ENCODE measurements around the gene U2AF2.

The U2AF2 gene

GRCh38 chr19:55694656-55695491, 40.0 kb downstream of the U2AF2 start:
- no peak for TF ChIP-seq ZNF274 (IDR thresholded peaks at IDR 0.05; ENCODE audit: low read depth, low read length)
- no peak overlapping the region for H3K4me3 ChIP-seq (ENCODE audit: low read length)

DNA sequence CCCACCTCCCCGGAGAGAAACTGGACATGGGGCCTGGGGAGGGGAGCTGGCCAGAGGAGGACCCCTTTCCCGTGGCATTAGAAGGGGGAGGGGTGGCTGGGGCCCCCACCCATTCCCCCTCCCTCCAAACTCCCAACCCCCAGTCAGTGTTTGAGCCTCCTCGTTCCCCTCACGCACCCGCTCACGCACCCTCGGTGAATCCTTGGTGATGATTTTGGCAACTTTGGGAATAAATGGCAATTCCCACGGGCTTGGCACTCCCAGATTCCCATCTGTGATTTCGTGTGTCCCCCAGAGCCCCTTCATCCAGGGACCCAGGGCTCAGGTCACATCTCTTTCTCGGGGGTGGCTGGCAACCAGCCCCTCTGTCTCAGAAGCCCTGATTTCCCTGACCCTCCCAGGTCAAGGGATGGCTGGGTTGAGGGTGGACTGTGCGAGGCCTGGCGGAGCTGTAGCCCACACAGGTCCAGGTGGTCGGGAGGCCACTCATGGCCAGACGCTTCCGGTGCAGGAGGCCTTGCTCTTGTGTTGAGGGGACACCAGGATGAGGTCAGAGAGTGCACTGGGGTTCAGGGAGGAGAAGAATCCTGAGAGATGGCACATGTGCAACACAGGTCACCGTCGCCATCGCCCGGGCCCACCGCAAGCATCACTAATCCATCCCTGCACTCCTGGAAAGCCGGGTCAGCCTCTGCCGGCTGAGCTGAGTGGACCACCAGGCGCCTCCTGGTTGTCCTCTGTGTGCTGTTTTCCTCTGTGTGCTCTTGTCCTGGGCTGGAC, 40.9 kb downstream of the U2AF2 start:
- H3K4me3 ChIP-seq (ENCODE audit: low read length) = no peak overlapping the region
- TF ChIP-seq ZNF274 (IDR thresholded peaks at IDR 0.05; ENCODE audit: low read depth, low read length) = no peak

GRCh38 chr19:55696301-55697068, 41.6 kb downstream of the U2AF2 start:
- no peak overlapping the region for H3K4me3 ChIP-seq (ENCODE audit: low read length)
- TF ChIP-seq ZNF274 (IDR thresholded peaks at IDR 0.05; ENCODE audit: low read depth, low read length) = no peak

- no peak for TF ChIP-seq ZNF274 (IDR thresholded peaks at IDR 0.05; ENCODE audit: low read depth, low read length)
Measured at GRCh38 chr19:55697069-55697440, 42.2 kb downstream of the U2AF2 start.

DNA sequence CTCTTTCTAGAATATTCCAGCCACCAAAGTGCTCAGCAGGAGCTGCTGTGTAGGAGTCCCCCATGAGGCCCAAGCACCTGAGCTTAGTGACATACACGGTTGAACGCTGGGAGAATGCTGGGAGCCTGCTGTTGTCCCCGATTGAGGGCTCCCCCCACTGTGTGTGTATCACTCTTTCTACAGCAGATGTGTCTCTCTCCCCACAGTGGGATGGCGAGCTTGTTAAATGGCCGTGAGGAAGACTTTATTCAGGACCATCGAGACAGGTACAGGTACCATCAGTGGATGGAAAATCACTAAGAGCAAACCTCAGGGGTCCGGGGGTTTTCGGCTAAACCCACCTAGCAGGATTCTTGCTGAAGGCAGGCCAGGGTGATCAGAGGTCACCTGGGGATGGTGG, 42.9 kb downstream of the U2AF2 start:
- no peak overlapping the region for H3K4me3 ChIP-seq (ENCODE audit: low read length)
- no peak for TF ChIP-seq ZNF274 (IDR thresholded peaks at IDR 0.05; ENCODE audit: low read depth, low read length)

More at GRCh38 chr19:55697069-55697440, 42.2 kb downstream of the U2AF2 start:
- H3K4me3 ChIP-seq (ENCODE audit: low read length) = no peak overlapping the region

DNA sequence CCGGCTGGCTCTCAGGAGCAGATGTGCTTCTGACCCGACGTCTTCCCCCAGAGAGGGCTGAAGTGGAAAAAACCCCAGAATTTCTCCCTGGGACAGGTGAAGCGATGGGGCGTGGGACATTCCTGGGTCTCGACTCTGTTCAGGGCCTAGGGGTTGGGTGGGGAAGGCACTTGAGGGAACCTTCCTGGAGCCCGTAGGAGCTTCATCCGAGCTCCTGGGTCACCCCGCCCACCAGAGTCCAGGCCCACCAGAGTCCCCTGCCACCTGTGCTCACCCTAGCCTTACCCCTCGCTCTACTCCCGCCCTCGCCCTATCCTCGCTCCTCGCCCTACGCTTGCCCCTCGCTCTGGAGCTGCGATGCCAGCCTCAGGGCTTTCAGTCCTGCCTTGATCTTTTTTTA, 43.4 kb downstream of the U2AF2 start:
- H3K4me3 ChIP-seq (ENCODE audit: low read length) = no peak overlapping the region
- TF ChIP-seq ZNF274 (IDR thresholded peaks at IDR 0.05; ENCODE audit: low read depth, low read length) = no peak

DNA sequence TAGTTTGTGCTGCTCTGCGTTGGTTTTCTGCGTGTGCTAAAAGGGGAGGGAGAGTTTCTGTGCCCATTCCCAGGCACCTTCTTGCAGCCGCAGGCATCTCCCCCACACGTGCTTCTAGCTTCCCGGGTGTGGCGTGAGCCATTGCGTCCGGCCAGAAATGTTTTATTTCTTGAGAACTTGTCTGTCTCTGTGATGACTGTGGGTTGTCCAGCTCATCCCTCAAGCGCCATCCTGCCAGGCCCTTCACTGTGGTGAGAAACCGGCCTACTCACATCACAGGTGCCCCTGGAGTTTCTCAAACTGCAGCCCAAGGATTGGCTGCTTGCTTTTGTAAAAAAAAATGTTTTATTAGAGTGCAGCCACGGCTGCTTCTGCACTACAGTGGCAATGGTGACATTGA, 44.4 kb downstream of the U2AF2 start:
- no peak overlapping the region for H3K4me3 ChIP-seq (ENCODE audit: low read length)
- no peak for TF ChIP-seq ZNF274 (IDR thresholded peaks at IDR 0.05; ENCODE audit: low read depth, low read length)

GRCh38 chr19:55700813-55701212, 46.0 kb downstream of the U2AF2 start:
- no peak overlapping the region for H3K4me3 ChIP-seq (ENCODE audit: low read length)
- TF ChIP-seq ZNF274 (IDR thresholded peaks at IDR 0.05; ENCODE audit: low read depth, low read length) = no peak

DNA sequence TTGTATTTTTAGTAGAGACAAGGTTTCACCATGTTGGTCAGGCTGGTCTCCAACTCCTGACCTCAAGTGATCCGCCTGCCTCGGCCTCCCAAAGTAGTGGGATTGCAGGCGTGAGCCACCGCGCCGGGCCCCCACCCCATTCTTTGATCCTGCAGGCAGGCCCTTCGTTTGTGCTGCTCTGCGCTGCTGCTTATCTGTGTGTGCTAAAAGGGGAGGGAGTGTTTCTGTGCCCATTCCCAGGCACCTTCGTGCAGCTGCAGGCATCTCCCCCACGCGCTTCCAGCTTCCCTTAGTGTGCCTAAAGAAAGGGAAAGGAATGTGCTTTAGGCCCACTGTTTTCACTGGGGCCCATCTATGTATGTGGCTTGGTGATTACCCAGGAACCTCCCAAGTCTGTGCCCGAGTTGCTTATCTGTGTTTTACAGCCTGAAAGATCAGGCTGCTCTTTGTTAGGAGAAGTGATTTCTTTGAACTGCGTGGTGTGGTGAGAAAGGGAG, 47.3 kb downstream of the U2AF2 start:
- TF ChIP-seq ZNF274 (IDR thresholded peaks at IDR 0.05; ENCODE audit: low read depth, low read length) = no peak
- H3K4me3 ChIP-seq (ENCODE audit: low read length) = no peak overlapping the region

GRCh38 chr19:55703790-55704215, 49.0 kb downstream of the U2AF2 start:
- TF ChIP-seq ZNF274 (IDR thresholded peaks at IDR 0.05; ENCODE audit: low read depth, low read length) = no peak
- H3K4me3 ChIP-seq (ENCODE audit: low read length) = no peak overlapping the region

DNA sequence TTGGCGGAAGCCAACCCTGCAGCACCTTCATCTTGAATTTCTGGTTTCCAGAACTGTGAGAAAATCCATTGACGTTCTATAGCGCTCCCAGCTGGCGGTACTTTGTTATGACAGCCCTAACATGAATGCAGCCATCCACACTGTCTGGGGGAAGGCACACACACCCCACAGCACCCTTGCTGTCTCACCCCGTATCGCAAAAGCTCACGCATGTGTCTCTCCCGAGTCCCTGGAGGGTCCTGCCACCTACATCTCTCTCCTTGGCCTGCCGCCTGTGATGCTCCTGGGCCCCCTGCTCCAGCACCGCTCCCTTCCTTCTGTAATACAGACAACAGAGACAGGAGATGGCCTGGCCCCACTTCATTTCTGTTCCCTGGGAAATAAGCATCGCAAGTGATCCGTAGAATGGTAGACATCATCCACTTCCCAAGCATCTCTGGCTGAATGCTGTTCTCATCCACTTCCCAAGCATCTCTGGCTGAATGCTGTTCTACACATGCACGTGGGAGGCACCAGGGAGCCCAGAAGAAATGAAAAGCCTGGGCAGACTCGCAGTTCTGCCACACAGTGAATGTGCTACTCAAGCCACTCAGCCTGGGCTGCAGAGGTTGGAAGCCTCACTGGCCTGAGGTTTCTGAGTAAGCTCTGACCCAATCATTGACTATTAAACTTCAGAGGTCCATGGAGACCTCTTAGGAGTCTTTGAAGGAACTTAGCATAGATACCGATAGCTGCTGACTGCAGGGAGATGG, 49.8 kb downstream of the U2AF2 start:
- no peak for TF ChIP-seq ZNF274 (IDR thresholded peaks at IDR 0.05; ENCODE audit: low read depth, low read length)

DNA sequence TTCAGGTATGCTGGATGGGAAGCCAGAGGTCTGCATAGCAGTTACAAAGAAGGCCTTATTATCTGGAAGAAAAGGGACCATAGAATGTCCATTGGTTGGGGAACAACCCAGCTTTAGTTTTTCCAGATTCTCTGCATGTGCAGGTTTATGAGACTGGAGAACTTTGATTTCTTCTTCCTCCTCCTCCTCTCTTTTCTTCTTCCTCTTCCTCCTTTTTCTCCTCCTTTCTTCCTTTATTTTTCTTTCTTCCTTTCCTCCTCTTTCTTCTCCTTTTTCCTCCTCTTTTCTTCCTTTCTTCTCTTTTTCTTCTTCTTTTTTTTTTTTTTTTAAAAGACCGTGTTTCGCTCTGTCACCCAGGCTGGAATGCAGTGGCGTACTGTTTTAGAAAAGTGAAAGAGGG, 51.1 kb downstream of the U2AF2 start:
- TF ChIP-seq ZNF274 (IDR thresholded peaks at IDR 0.05; ENCODE audit: low read depth, low read length) = no peak
- no peak overlapping the region for H3K4me3 ChIP-seq (ENCODE audit: low read length)

More for the DNA sequence above, 49.8 kb downstream of the U2AF2 start:
- no peak overlapping the region for H3K4me3 ChIP-seq (ENCODE audit: low read length)

GRCh38 chr19:55711719-55712118, 56.9 kb downstream of the U2AF2 start:
- no peak overlapping the region for H3K4me3 ChIP-seq (ENCODE audit: low read length)
- no peak for TF ChIP-seq ZNF274 (IDR thresholded peaks at IDR 0.05; ENCODE audit: low read depth, low read length)

Measured in GM08714 (cell line).